RPMI8226 (cell line): ENCODE results near the gene FOXA2.
"Not testable (repeated sequence)": the region's sequence is repeated elsewhere in the genome, so short reads cannot be mapped to it uniquely, and the experiment has no call there.

Source experiments
- DNase-seq: peaks from one replicate; pipeline ENCODE4 v3.0.0-alpha.2; 2015

FOXA2 gene

DNA sequence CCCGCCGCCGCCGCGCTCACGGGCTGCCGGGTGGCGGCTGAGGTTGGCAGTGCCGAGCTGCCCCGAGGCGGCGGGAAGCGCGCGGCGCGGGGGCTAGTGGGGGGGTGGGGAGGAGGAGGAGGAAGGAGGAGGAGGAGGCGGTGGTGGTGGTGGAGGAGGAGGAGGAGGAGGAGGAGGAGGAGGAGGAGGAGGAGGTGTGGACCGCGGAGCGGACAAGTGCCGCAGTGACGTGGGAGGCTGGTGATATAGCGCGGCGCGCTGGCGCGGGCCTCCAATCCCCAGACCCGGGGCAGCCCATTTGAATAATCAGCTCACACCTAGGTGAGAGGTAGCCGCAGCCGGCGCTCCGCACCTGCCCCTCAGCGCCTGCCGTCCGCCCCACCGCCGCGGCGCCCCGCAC is at the start of gene FOXA2:
Gene FOXA2 (minus strand): TSS at position 51 of the 400 bp plus-strand sequence. CDS start 294 bp downstream, outside the sequence.
- DNase-seq: peak; percentile 37

DNA sequence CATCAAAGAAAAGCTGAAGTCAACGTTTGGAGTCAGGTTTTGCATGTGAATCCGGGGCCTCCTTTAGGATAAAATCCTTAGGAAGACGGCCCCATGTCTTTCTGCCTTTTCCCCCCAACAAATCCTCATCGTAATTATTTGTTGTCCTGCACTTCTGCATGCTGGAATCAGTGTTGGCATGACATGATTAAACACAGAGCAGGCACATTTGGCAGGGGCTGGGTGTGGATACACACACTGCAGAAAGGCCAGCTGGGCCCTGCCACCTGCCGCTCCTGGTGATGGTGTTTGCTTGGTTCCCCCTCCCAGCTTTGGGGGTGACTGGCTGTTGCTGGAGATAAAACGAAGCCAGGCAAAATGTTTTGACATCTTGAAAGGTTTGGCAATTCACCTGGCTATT is 46.3 kb upstream of the FOXA2 start:
- DNase-seq: no peak

DNA sequence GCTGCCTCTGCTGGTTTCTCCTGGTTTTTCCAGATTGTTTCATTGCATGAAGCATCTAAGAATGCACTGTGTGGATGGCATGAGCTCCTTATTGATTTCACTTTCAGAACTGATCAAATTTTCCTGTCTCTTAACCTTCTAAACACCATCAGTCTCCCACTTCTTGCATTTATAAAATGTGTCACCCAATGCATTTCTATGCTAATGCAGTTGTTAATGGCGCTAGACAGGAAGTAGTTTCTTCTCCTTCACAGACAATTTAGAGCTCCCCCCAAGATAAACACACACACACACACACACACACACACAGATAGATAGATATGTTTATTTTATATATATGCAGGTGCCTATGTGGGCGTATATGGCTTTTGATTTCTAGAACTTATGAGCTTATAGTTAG is 45.6 kb upstream of the FOXA2 start:
- DNase-seq: no peak

DNA sequence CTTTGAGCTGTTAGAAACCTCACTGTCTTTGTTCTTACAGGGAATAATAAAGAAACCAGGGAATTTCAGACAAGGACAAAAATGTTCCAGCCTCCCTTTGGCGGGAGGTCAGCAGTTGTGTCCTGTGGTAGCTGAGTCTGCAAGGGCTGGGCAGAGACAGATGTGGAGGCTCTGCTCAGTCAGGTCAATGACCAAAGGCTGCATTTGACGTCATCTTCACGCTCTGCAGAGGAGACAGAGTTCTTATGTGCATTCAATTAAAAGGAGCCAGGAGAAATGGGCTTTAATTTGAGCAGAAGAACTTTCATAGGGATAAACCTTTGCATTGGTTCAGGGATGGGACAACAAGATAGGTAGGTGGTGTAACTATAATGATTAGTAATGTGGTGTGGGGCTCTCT is 45.1 kb upstream of the FOXA2 start:
- no peak for DNase-seq

DNA sequence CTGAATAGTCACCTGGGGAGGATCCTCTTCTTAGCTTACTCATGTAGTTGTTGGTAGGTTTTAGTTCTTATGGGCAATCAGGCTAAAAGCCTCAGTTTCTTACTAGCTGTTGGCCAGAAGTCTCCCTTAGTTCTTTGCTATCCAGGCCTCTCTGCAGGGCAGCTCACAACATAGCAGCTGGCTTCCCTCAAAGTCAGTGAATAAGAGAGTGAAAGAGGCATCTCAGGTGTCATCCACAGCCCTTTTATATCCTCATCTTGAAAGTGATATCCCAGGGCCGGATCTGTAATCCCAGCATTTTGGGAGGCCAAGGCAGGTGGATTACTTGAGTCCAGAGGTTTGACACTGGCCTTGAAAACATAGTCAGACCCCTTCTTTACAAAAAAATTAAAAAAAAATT is 42.1 kb upstream of the FOXA2 start:
- no peak for DNase-seq

DNA sequence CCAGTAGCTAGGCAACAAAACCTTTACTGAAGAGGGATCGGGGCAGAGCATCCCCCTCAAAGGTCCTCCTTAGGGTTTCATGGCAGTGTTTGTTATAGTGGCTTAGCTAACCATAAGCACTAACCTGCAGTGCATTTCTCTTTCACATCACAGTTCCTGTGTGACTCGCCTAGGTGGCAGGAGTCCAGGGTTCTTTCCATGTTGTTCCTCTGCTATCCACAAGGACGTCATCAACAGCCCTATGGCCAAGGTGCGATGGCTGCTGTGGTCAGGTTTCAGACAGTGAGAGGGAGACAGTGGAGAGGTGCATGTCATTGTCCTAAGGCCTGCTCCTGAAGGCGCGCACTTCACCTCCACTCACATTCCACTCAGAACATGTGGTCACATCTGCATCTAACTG is 38.8 kb upstream of the FOXA2 start:
- no peak for DNase-seq

DNA sequence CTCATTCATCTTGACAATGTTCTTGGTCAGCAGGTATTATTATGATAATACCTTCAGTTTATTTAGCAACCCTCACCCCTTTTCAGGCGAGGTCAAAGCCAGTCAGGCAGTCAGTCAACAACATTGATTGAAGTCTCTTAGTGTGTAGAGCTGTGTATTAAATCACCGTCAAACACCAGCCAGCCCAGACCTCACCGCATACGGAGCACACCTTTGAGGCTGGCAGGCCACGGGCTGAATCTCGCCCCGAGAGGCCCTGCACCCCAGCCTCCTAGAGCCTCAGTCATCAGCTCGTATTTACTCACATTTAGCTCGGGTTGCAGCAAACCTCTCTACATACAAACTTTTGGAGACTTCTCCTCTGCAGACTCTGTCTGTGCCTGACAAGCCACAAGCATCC is 36.0 kb upstream of the FOXA2 start:
- no peak for DNase-seq

DNA sequence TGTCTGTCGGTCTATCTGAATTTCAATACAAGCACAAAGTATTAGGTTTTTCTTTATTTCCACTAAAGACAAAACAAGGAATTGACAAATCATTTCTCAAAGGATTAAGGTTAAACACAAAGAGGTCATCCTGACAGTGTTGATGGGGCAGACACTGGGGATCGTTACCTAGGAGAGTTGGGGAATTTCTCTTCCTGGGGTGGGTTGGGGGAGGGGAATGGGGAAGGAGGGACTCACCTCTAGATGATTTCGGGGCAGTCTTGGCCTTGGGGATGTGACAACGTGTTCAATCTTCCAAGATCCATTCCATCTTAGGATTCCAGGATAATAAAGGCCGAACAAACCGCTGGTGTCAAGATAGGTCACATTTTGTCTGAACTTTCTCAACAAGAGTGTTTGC is 35.4 kb upstream of the FOXA2 start:
- DNase-seq: no peak

DNA sequence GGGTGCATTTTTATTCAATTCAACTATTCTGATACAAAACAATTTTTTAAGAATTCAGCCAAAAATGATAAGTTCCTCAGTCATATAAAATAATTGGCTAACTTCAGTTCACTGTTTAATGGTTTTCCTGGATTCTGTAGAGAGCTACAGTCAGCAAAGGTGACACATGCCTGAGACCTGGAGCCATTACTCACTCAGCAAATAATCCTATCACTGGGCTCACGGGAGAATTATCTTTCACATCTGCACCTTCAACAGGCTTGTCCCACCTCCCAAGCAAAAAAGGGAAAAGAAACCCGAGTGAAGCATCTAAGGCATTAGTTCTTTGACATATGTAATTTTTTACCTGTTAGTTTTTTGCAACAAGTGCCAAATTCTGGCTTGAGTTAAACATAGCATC is 34.9 kb upstream of the FOXA2 start:
- no peak for DNase-seq

DNA sequence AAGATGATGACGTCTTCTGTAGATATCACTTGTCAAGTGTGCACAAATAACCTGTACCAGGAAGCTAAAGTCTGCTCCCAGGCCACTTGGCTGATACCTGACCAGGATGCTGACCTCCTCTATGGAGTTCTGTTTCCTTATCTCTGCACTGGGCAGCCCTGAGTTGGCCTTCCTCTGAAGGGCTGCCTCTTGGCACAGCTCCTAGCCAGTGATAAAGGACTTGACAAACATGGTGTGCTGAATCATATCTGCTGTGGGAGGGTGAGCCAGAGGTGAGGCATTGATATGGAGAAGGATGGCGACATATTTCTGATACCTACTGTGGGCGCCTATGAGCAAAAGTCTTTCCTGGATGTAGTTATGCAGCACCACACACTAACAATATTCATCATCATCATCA is 32.8 kb upstream of the FOXA2 start:
- DNase-seq: no peak

DNA sequence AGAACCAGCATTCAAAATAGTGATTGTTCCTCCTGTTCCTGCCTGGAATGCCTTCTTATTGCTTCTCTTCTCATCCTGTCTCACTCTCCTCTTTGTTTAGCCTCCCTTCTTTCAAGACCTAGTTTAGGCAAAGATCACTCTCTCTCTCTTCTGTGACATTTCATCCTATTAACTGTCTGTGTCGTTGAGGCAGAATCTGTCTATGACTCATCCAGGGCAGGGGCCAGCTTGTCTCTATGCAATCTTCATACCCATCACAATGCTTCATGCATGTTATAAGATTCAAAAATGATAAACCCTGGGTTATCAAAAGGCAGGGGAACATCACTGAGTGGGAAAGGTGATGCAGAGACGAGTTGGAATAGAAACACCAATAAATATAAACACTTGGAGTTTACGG is 32.2 kb upstream of the FOXA2 start:
- DNase-seq: no peak

DNA sequence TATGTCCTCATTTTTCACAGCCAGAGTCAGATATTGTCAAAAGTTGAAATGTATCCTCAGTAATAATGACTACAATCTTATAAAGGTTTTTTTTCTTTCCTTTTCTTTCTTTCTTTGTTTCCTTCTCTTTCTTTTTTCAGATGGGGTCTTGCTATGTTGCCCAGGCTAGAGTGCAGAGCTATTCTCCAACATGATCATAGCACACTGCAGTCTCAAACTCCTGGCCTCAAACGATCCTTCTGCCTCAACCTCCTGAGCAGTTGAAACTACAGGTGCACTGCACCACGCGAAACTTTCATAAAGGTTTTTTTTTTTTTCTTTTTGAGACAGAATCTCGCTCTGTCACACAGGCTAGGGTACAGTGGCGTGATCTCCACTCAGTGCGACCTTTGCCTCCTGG is 31.1 kb upstream of the FOXA2 start:
- no peak for DNase-seq

DNA sequence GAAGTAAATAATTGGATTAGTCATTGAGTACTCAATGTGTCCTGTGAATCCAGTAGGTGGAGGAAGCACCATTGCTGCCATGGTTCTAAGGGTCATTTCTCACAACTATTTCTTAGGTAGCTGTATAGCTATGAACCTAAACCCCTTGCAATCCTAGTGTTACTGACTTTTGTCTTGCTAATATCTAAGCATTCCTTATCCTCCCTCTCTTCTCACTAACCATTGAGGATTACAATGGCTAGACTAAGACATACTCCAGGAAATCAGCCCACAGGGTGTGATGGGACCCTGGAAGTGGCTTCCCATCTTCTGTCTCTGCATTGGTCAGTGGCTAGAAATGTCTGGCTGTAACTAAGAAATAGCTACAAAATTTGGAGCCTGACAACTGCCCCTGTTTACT is 27.3 kb upstream of the FOXA2 start:
- no peak for DNase-seq

DNA sequence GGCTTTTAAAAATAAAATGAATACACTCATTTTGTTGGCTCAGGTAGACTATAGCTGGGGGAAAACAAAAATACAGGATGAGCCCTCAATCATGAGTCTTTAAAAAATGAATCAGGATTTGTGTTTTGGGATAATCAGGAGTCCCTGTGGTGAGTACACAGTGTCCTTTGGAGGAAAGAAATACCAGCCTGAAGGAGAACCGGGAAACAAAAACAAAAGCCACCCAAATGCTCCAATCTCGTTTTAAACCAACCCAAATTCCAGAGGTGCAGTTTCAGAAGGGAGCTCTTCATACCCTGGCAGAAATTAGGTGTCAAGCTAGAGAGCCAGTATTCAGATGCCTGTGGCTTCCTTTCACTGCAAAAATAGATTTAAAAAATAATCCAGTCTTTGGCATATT is 23.3 kb upstream of the FOXA2 start:
- no peak for DNase-seq

DNA sequence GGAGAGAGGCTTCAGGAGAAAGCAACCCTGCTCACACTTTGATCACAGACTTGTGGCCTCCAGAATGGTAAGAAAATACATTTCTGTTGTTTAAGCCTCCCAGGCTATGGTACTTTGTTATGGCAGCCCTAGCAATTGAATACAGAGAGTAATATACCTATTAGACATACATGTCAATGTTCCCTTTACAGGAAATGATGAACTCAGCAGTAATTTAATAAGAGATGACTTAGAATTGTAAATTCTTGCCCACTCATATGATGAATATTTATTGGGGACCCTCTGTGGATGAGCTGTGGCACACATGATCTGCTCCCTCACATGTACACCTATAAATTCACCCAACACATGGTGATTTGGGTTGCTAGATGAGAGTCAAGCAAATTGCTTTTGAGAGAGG is 20.4 kb upstream of the FOXA2 start:
- DNase-seq: no peak

DNA sequence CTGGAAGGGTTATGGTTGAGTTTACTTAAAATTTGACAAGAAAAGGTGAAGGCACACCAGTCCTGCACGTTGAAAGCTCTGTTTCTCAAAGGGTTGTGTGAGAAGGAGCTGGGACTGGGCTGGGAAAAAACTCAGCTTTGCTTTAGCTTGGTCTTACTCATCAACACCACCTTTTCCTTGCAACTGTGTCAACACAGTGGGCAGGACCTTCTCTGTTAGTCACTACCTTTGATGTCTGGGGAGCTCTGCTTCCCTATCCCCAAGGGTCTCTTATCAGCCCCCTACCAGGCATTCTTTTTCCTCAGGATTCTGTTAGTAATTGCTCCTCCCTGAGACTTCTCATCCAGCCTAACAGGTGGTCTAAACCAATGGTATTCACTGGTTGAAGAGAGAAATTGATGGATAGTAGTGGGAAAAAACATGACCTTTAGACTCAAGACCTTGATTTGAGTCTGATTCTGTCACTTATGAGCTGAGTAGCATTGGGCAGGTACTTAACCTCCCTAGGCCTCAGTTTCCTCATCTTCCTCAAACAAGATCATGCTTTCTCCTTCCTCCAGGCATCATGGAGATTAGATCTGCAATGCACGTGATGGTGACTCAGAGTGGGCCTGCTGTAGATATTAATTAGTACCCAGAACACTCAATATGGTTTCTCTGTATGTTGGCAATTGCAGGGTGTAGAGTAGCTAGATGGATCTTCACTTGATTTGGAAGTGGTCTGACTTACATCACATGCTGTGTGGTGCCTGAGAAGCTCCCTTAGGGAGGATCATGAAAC is 17.2 kb upstream of the FOXA2 start:
- DNase-seq: no peak

DNA sequence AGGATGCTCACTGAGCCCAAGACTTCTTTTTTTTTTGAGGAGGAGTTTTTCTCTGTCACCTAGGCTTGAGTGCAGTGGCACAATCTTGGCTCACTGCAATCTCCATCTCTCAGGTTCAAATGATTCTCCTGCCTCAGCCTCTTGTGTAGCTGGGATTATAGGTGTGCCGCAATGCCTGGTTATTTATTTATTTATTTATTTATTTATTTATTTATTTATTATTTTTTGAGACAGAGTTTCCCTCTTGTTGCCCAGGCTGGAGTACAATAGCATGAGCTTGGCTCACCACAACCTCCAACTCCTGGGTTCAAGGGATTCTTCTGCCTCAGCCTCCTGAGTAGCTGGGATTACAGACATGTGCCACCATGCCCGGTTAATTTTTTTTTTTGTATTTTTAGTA is 14.9 kb upstream of the FOXA2 start:
- not testable (repeated sequence) for DNase-seq

DNA sequence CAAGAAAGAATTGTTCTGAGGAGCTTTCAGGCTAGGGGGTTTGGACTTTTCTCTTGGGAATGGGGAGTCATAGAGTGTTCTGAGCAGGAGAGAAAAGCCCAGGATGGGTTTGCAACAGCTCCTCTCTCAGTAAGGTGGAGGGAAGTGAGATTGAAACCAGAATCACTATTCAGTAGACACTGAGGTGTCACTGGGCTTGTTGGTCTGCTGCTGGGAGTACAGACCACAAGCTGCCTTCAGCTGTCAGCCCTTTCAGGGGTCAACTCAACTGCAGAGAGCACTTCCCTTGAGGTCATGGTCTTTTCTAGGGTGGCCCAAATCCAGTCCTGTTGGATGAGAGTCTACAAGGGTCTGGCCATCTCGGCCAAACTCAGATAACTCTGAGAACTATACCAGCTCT is 12.9 kb upstream of the FOXA2 start:
- no peak for DNase-seq

DNA sequence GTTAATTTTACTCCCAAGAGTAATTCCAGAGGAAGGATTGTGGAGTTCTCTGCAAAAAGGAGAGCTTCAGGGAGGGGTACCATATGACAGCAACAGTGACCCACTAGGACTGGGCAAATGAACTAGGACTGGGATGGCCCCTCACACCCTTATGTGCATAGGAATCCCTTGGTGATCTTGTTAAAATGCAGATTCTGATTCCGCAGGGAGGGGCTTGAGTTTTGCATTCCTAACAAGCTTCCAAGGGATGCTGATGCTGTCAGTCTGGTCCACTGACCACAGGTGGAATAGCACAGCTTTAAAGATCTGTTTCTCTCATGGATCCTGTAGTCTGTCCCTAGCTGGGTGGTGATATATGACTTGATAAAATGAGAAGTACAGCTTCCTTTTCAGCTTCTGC is 6.3 kb upstream of the FOXA2 start:
- no peak for DNase-seq

DNA sequence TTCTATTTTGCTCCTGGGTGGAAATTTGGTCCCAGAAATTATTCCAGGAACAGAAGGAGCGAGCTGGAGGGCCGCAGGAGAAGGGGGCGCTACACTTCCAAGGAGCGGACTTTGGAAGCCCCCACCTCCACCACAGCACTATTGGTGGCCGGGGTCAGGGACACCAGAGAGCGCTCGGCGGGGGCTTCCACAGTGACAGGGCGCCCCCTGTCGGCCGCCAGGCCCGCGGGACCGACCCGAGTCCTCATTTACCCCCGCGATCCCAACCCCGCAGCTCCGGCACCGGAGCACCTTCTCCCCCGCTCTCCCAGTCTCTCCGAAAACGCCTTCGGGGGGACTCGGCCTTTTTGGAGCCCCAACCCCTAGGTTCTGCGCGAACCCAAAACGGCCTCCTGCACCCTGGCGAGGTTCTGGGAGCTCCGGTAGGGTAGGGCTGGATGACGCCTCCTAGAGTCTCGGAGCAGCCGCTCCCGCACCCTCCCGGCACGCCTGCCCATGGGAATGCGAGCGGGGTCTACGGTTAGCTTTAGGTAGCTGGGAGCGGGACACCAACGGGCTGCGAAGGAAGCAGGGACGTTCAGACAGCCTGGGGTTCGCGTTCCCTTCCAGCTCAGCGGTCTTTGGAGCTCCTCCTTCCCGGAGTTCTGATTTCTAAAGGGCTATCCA is 2.4 kb upstream of the FOXA2 start:
- peak; percentile 63 for DNase-seq

DNA sequence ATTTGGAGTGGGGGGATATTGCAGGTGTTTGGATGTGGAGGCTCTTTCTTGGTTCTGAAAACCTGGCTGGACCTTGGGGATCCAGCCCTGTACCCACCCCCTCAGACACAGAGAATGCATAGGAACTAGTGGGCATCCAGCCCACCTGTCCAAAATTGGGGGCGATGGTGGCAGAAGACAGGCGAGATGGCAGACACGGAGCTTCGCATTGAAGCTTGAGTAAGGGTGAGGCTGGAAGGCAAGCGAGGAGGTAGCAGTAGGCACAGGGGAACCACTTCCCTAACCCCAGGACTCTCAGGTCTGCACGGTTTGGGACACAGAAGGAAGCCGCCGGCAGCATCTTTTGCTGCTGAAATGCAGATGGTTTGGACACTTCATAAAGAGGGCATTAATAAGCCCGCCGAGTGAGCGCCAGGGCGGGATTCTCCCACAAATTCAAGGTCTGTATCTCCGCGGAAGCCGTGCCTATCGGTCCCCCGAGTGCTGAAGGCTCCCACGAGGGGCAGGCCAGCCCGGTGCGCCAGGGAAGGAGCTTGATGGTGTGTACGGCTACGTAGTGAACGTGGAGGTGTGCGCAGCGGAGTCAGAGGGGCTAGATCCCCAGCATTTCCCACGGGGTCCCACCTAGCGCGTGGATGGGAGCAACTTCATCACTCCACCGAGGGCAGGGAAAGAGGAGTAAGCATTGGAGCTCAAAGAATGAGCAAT is 1.6 kb upstream of the FOXA2 start:
- no peak for DNase-seq

DNA sequence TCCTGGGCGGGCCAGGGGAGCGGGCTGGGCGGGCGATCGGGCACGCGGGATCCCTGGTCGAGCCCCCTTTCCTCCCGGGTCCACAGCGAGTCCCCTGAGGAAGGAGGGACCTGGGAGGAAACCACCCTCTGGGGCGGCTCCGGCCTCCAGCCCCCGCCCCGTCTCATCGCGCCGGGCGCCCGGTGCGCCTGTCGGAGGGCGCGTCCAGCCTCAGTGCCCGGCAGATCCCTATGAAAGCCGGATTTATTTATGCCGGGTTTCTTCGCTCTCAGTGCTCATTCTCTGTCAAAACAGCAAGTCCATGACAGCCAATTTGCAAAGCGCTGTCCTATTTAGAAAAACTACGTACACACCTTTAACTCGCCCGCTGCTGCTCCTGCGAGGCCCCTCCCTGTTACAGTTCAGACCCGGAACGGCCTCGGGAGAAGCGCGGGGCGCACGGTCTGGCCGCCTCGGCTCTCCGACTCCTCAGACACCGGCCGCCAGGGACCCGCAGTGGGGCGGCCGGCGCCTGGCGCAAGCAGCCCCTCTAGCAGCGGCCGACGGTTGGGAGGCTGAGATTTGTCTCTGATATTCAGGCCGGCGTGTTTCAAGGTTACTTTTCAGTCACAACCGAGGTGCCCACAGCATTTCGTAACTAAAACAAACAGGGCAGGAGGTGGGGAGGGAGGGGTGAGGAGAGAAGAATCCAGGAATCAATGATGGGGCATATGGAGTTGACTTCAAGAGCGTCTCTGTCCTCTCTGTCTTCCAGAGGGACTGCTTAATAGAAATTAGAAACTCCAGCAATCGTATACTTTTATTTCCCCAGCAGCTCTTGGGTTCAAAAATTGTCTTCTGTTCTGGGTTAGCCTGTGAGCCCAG is 782 bp upstream of the FOXA2 start:
- DNase-seq: peak; percentile 42
